ENCODE data around the gene LGALS7.
"Not testable (repeated sequence)": the region's sequence is repeated elsewhere in the genome, so short reads cannot be mapped to it uniquely, and the experiment has no call there.

The LGALS7 gene

GRCh38 chr19:38807374-38808098 is 34.2 kb upstream of the LGALS7 start:
- H3K36me3 Mint-ChIP-seq (ENCODE audit: low read depth); H3K27me3 Mint-ChIP-seq: not testable (repeated sequence)

DNA sequence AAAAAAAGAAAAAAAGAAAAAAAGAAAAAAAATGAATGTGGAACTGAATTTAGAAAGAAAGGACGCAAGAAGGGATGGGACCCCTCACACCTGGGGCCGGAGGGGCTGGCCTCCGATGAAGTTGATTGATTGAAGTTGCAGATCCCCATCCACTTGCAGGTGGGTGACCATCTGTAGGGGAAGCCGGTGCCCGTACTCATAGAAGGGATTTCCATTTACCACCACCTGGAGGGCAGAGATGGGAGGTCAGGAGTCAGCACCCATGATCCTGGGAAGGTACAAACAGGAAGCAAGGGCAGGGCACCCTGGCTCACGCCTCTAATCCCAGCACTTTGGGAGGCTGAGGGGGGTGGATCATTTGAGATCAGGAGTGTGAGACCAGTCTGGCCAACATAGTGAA is 33.1 kb upstream of the LGALS7 start:
- H3K4me1 Mint-ChIP-seq (ENCODE audit: low read depth): peaks cover 5% of the 10 kb centered on the region
- no peak overlapping the region for H3K4me3 Mint-ChIP-seq
- H3K9me3 Mint-ChIP-seq: no peaks in the 10 kb centered on the region
- H3K27me3 Mint-ChIP-seq: no peaks in the 10 kb centered on the region
- DNase-seq: no peak
- no peaks in the 10 kb centered on the region for H3K36me3 Mint-ChIP-seq (ENCODE audit: low read depth)
- H3K27ac Mint-ChIP-seq: no peak overlapping the region

More at GRCh38 chr19:38807374-38808098, 34.2 kb upstream of the LGALS7 start:
- H3K4me1 Mint-ChIP-seq (ENCODE audit: low read depth); H3K4me3 Mint-ChIP-seq; H3K9me3 Mint-ChIP-seq; H3K27ac Mint-ChIP-seq; DNase-seq: not testable (repeated sequence)

- H3K4me1 Mint-ChIP-seq (ENCODE audit: low read depth): peaks cover 5% of the 10 kb centered on the region
- peak overlapping the region; percentile 34 for H3K27ac Mint-ChIP-seq
- no peaks in the 10 kb centered on the region for H3K36me3 Mint-ChIP-seq (ENCODE audit: low read depth)
- no peaks in the 10 kb centered on the region for H3K27me3 Mint-ChIP-seq
- no peaks in the 10 kb centered on the region for H3K9me3 Mint-ChIP-seq
- no peak overlapping the region for H3K4me3 Mint-ChIP-seq
- no peak for DNase-seq
These were observed 31.9 kb upstream of the LGALS7 start for GRCh38 chr19:38805180-38805579.

DNA sequence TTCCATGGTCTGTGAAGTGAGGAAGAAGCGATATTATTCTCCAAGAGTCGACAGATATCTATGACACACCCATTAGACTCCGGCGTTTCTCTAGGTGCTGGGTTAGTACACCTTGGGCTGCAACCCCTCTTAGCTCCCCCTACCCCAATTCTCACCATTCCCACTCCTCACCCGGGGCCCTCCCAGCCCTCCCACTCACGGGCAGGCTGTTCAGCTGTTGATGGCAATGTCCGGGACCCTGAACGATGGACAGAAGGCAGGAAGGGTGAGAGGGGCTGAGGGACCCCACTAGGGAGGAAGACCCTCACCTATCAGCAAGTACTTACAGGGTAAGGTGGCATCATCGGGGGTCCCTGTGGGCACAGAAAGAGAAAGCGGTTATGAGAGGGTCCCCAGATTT is 30.2 kb upstream of the LGALS7 start:
- Mint-ChIP-seq H3K27ac (no peak overlapping the region), H3K27me3 (no peaks in the 10 kb centered on the region), H3K36me3 (ENCODE audit: low read depth) (no peaks in the 10 kb centered on the region), H3K9me3 (no peaks in the 10 kb centered on the region), H3K4me3 (no peak overlapping the region), H3K4me1 (ENCODE audit: low read depth) (peaks cover 8% of the 10 kb centered on the region)
- DNase-seq: no peak

GRCh38 chr19:38801359-38802095 is 28.2 kb upstream of the LGALS7 start:
- Mint-ChIP-seq H3K27ac (no peak overlapping the region), H3K36me3 (ENCODE audit: low read depth) (no peaks in the 10 kb centered on the region), H3K4me1 (ENCODE audit: low read depth) (peaks cover 8% of the 10 kb centered on the region), H3K9me3 (no peaks in the 10 kb centered on the region), H3K4me3 (no peak overlapping the region), H3K27me3 (no peaks in the 10 kb centered on the region)
- no peak for DNase-seq

- Mint-ChIP-seq H3K9me3 (no peaks in the 10 kb centered on the region), H3K36me3 (ENCODE audit: low read depth) (no peaks in the 10 kb centered on the region), H3K4me3 (no peak overlapping the region), H3K27me3 (no peaks in the 10 kb centered on the region), H3K4me1 (ENCODE audit: low read depth) (peaks cover 8% of the 10 kb centered on the region), H3K27ac (no peak overlapping the region)
- no peak for DNase-seq
These were observed 27.4 kb upstream of the LGALS7 start for GRCh38 chr19:38800577-38801347.

- Mint-ChIP-seq H3K36me3 (ENCODE audit: low read depth) (no peaks in the 10 kb centered on the region), H3K4me3 (no peak overlapping the region), H3K27me3 (no peaks in the 10 kb centered on the region), H3K9me3 (no peaks in the 10 kb centered on the region), H3K27ac (no peak overlapping the region), H3K4me1 (ENCODE audit: low read depth) (peaks cover 2% of the 10 kb centered on the region)
- no peak for DNase-seq
These were observed 25.8 kb upstream of the LGALS7 start for GRCh38 chr19:38799104-38799503.

- not testable (repeated sequence) for DNase-seq; H3K9me3 Mint-ChIP-seq; H3K27me3 Mint-ChIP-seq; H3K36me3 Mint-ChIP-seq (ENCODE audit: low read depth); H3K4me3 Mint-ChIP-seq; H3K4me1 Mint-ChIP-seq (ENCODE audit: low read depth); H3K27ac Mint-ChIP-seq
These were observed 24.5 kb upstream of the LGALS7 start for GRCh38 chr19:38797781-38798180.

DNA sequence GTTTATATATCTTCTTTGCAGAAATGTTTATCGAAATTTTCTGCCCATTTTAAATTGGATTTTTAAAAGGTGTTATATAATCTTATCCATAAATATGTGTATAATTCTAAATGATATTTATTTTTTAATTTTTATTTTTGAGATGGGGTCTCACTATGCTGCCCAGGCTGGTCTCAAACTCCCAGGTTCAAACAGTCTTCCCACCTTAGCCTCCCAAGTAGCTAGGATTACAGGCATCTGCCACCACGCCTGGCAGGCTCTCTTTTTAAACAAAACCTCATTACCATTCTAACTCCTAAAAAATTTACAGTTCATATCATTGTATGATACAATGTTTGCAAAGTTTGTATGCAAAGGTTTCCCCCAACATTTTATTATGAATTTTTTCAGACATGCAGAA is 22.8 kb upstream of the LGALS7 start:
- Mint-ChIP-seq H3K27ac (no peak overlapping the region), H3K4me1 (ENCODE audit: low read depth) (peaks cover 8% of the 10 kb centered on the region)

DNA sequence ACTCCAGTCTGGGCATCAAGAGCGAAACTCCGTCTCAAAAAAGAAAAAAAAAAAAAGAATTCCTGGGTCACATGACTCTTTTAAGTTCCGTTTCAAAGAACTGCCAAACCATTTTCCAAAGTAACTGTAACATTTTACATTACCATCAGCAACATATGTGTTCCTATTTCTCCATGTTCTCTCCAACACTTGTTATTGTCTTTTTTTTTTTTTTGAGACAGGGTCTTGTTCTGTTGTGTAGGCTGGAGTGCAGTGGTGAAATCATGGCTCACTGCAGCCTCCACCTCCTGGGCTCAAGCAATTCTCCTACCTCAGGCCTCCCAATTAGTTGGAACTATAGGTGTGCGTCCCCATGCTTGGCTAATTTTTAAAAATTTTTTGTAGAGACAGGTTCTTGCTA is 22.2 kb upstream of the LGALS7 start:
- Mint-ChIP-seq H3K36me3 (ENCODE audit: low read depth) (no peaks in the 10 kb centered on the region), H3K27ac (no peak overlapping the region), H3K4me3 (no peak overlapping the region), H3K4me1 (ENCODE audit: low read depth) (peaks cover 8% of the 10 kb centered on the region), H3K27me3 (no peaks in the 10 kb centered on the region), H3K9me3 (no peaks in the 10 kb centered on the region)
- no peak for DNase-seq

More for the DNA sequence above, 22.8 kb upstream of the LGALS7 start:
- Mint-ChIP-seq H3K27me3 (no peaks in the 10 kb centered on the region), H3K36me3 (ENCODE audit: low read depth) (no peaks in the 10 kb centered on the region), H3K9me3 (no peaks in the 10 kb centered on the region), H3K4me3 (no peak overlapping the region)
- no peak for DNase-seq

DNA sequence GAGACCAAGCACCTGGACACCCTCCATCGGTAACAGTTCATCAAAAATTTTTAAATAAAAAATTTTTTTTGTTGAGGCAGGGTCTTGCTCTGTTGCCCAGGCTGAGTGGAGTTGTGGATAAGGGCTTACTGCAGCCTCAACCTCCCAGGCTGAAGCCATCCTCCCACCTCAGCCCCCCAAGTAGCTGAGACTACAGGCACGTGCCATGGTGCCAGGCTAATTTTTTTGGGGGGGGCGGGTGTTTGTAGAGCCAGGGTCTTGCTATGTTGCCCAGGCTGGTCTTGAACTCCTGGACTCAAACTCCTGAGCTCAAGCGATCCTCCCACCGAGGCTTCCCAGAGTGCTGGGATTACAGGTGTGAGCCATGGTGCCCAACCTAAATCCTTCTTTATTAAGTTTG is 20.4 kb upstream of the LGALS7 start:
- no peaks in the 10 kb centered on the region for H3K27me3 Mint-ChIP-seq
- H3K4me3 Mint-ChIP-seq: no peak overlapping the region
- no peaks in the 10 kb centered on the region for H3K36me3 Mint-ChIP-seq (ENCODE audit: low read depth)
- DNase-seq: no peak
- no peaks in the 10 kb centered on the region for H3K9me3 Mint-ChIP-seq
- H3K27ac Mint-ChIP-seq: no peak overlapping the region
- H3K4me1 Mint-ChIP-seq (ENCODE audit: low read depth): peaks cover 6% of the 10 kb centered on the region

DNA sequence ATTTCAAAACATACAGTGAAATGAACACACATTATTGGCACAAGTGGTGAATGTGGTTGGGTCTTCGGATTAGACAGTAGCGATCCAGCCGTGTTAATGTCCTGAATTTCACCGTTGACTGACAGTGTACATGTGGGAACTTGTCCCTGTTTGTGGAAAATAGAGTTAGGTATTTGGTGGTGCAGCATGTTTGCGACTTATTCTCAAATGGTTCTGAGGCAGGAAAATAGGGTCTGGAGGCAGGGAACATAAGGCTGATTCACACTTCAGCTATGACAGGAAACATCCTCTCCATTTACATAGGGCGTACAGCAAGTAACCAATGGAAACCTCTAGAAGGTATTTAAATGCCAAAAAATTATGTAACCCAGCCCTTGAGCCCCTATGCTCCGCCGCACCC is 19.9 kb upstream of the LGALS7 start:
- no peak for DNase-seq
- peak overlapping the region; percentile 28 for H3K4me3 Mint-ChIP-seq

GRCh38 chr19:38792250-38793111 is 19.2 kb upstream of the LGALS7 start:
- no peaks in the 10 kb centered on the region for H3K36me3 Mint-ChIP-seq (ENCODE audit: low read depth)
- H3K4me3 Mint-ChIP-seq: peak overlapping the region; percentile 28
- no peaks in the 10 kb centered on the region for H3K27me3 Mint-ChIP-seq
- H3K4me1 Mint-ChIP-seq (ENCODE audit: low read depth): peaks cover 6% of the 10 kb centered on the region
- DNase-seq: peak; percentile 70
- H3K9me3 Mint-ChIP-seq: no peaks in the 10 kb centered on the region
- no peak overlapping the region for H3K27ac Mint-ChIP-seq

More for the DNA sequence above, 19.9 kb upstream of the LGALS7 start:
- Mint-ChIP-seq H3K4me1 (ENCODE audit: low read depth) (peaks cover 6% of the 10 kb centered on the region), H3K27me3 (no peaks in the 10 kb centered on the region), H3K9me3 (no peaks in the 10 kb centered on the region), H3K27ac (no peak overlapping the region), H3K36me3 (ENCODE audit: low read depth) (no peaks in the 10 kb centered on the region)

DNA sequence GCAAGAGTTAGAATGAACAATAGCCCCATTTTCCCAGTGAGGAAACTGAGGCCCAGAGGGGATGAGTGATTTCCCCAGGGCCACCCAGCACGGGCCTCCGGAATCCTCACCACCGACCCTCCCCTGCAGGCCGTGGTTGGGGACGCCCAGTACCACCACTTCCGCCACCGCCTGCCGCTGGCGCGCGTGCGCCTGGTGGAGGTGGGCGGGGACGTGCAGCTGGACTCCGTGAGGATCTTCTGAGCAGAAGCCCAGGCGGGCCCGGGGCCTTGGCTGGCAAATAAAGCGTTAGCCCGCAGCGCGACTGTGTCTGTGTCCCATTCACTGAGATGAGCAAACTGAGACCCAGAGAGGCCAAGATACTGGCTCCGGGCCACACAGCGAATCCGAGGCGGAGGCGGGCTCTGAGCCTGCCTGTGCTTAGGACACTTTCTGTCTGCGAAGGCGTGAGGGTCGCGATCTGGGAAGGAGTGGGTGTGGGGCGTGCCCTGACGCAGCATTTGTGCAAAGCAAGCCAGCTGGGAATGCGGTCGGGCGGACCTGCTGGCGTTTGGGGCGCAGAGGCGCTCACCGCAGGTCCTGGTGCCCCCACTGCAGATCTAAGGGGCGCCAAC is 18.2 kb upstream of the LGALS7 start:
- not testable (repeated sequence) for H3K4me3 Mint-ChIP-seq

More for the DNA sequence above, 18.2 kb upstream of the LGALS7 start:
- H3K4me1 Mint-ChIP-seq (ENCODE audit: low read depth); H3K27me3 Mint-ChIP-seq; H3K9me3 Mint-ChIP-seq; DNase-seq; H3K27ac Mint-ChIP-seq; H3K36me3 Mint-ChIP-seq (ENCODE audit: low read depth): not testable (repeated sequence)
